HG03432 (cell line): ENCODE measurements around the gene AURKAIP1.
A peak's percentile ranks its signal among the peaks of the same experiment; 100 is the strongest.
"Not testable (repeated sequence)": the region's sequence is repeated elsewhere in the genome, so short reads cannot be mapped to it uniquely, and the experiment has no call there.

ENCODE experiments used
- ATAC-seq: cut with Tn5 transposase; IDR thresholded peaks from one replicate; pipeline ENCODE4 v1.9.1; 2021; ENCODE audit warnings: mild to moderate bottlenecking, moderate library complexity; ENCODE audit not compliant: unreplicated experiment

Gene AURKAIP1

DNA sequence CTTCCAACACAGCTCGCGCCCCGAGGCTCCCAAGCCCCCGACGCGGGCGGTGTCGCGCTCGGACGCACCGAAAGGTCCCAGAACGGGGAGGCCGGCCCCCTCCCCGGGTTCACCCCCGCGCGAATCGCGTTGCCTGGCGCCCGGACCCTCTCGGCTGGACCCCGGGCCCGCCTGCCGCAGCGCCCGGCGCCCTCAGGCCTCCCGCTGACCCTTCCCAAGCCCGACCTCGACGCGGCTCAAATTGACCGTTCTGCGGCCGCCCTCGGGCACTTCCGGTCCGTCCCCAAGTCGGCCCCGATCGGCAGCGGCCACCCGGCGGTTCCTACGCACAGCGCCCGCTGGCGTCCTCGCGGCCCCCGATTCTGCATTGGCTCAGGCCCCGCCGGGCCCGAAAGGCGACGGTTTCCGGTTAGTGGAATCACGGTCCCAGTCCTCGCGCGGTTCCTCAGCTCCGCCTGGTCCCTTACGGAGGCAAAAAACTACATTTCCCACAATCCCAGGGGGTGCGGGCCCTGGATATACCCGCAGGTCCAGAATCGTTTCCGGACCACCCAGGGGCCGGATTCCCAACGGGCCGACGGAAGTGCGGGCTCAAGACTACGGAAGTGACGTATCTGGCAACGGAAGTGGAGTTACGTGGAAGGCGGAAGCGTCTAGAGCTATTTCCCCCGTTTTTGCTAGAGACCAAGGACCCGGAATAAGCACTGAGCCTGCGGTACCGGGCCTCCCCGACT is at the start of gene AURKAIP1:
Gene AURKAIP1 (minus strand): TSS at position 279 of the 734 bp plus-strand sequence. CDS start 451 bp downstream, outside the sequence.
- ATAC-seq, result peak; percentile 83

- no peak for ATAC-seq
Measured at GRCh38 chr1:1424707-1425106, 49.7 kb upstream of the AURKAIP1 start.

DNA sequence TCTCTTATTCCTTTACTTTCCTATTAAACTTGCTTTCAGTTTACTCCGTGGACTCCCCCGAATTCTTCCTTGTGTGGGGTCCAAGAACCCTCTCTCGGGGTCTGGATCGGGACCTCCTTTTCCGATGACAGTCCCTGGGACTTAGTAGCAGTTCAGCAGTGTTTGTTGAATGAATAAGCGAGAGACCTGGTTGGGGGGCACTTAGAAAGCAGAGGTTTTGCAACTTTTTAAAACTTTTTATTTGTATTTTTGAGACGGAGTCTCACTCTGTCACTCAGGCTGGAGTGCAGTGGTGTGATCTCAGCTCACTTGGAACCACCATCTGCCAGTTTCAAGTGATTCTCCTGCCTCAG is 48.2 kb upstream of the AURKAIP1 start:
- ATAC-seq, result no peak

- ATAC-seq, result no peak
Measured at GRCh38 chr1:1422465-1423244, 47.6 kb upstream of the AURKAIP1 start.

GRCh38 chr1:1421907-1422464 is 47.0 kb upstream of the AURKAIP1 start:
- no peak for ATAC-seq

- ATAC-seq, result no peak
Measured at GRCh38 chr1:1421147-1421906, 46.3 kb upstream of the AURKAIP1 start, which contains the start of gene ANKRD65. ANKRD65 (minus strand) TSS chr1:1421276; CDS start chr1:1421005, 271 bp downstream.

GRCh38 chr1:1420654-1421141 is 45.7 kb upstream of the AURKAIP1 start:
- ATAC-seq, result no peak

DNA sequence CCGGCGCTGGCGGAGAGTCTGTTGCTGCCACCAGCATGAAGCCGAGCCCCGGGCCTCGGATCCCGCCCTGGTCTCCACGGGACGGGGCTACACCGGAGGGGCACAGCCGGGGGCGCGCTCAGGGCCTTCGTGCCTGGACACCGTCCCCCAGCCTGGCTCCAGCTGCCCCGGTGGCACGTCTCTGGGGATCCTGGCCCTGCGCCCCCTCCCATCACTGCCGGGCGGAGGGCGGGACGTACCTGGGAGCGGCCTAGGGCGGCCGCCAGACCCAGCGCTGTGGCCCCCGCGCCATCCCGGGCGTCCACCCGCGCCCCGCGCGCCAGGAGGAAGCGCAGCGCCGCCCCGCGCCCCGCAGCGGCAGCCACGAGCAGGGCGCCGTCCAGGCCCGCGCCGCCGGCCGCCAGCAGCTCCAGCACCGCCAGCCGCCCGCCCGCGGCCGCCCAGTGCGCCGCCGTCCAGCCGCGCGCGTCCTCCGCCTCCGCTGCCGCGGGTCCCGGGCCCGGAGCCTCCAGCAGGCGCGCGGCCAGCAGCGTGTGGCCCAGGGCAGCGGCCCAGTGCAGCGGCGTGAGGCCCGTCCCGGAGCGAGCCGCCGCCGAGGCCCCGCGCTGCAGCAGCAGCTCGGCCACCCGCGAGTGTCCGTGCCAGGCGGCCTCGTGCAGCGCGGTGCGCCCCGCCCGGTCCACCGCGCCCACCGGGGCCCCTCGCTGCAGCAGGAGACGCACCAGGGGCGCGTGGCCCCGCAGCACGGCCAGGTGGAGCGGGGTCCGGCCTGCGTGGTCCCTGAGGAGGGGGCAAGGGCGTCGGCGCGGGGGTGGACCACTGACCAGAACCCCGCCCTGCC is 45.0 kb upstream of the AURKAIP1 start:
- no peak for ATAC-seq

GRCh38 chr1:1419363-1419812 is 44.4 kb upstream of the AURKAIP1 start:
- no peak for ATAC-seq

- no peak for ATAC-seq
Measured at GRCh38 chr1:1418464-1419362, 43.7 kb upstream of the AURKAIP1 start.

DNA sequence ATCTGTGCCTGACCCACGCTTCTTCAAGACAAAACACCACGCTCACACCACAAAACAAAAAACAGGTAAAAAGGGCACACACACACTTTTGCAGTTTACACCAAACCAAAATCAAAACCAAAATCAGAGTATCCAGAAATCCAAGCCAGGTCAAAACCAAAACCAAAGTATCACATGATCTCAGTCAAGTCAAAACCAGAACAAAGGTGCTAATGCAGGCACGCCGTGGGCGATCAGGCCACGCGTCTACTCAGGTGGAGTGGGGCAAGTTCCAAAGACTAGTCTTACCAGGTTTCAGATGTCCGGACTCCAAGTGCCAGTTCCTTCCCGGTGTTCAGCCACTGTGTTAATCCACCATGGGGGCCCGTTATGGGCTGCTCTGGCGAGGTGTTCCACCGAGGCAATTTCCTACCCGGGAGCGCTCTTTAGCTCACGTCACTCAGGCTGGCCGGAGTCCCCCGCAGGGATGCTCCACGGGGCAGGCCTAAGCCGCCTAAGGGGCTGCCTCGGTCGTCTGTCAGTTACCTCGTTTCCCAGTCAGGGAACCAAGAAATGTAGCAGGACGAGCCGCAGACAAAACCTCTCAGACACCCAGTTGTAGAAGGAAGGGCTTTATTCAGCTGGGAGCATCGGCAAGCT is 42.9 kb upstream of the AURKAIP1 start:
- ATAC-seq, result not testable (repeated sequence)

DNA sequence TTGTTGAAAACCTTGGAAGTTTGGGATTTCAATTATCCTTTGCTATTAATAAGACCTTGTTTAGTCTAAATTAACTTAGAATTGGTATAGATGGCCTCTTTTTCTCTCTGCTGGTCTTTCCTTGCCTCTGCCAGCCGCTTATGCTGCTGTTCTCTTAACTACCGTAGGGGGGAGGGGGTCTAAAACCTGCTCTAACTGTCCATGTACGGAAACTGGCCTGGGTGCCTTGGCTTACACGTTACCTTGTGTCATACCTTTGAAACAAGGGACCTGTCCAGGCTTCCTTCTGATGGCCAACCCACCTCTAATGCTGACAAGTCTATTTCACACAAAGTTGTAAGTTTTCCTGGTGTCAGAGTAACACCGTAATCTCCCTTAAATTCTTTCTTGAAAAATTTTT is 42.4 kb upstream of the AURKAIP1 start:
- not testable (repeated sequence) for ATAC-seq

- no peak for ATAC-seq
Measured at GRCh38 chr1:1415751-1416150, 40.7 kb upstream of the AURKAIP1 start.

DNA sequence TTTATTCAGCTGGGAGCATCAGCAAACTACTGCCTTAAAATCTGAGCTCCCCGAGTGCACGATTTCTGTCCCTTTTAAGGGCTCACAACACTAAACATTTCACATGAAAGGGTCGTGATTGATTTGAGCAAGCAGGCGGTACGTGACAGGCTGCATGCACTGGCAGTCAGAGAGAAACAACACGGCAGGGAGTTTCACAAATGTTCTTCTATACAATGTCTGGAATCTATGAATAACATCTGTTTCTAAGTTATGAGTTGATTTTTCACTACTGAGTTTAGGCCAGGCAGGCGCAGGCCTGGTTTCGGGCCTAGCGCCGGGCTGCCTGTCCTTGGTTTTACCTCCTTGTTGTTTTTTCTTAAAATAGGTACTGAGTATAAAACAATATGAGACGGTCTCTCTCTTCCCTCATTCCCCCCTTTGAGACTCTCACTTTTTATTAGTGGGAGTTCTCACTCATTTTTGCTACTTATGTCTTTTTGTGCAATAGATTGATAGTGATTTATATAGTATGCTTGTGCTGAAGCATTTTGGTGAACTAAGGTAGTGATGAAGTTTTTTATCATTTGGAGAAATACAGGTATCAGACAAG is 37.4 kb upstream of the AURKAIP1 start:
- ATAC-seq, result not testable (repeated sequence)

DNA sequence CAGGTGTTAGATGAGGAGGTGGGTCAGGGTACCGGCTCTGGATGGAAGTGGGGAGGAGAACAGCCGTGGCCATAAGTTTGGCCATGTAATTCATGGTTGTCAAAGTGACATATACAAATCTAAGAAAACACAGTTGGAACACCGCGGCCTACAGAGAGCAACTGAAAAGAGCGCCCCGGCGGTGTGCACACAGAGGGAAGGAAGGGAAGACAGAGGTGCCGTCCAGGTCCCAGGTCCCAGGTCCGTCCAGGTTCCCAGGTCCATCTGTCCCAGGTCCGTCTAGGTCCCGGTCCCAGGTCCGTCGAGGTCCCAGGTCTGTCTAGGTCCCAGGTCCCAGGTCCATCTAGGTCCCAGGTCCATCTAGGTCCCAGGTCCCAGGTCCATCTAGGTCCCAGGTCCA is 36.6 kb upstream of the AURKAIP1 start:
- ATAC-seq, result no peak

DNA sequence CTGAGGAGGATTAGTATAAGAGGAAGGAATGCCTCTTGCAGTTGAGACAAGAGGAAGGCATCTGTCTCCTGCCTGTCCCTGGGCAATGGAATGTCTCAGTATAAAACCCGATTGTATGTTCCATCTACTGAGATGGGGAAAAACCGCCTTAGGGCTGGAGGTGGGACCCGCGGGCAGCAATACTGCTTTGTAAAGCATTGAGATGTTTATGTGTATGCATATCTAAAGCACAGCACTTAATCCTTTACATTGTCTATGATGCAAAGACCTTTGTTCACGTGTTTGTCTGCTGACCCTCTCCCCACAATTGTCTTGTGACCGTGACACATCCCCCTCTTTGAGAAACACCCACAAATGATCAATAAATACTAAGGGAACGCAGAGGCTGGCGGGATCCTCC is 35.2 kb upstream of the AURKAIP1 start:
- ATAC-seq, result not testable (repeated sequence)

DNA sequence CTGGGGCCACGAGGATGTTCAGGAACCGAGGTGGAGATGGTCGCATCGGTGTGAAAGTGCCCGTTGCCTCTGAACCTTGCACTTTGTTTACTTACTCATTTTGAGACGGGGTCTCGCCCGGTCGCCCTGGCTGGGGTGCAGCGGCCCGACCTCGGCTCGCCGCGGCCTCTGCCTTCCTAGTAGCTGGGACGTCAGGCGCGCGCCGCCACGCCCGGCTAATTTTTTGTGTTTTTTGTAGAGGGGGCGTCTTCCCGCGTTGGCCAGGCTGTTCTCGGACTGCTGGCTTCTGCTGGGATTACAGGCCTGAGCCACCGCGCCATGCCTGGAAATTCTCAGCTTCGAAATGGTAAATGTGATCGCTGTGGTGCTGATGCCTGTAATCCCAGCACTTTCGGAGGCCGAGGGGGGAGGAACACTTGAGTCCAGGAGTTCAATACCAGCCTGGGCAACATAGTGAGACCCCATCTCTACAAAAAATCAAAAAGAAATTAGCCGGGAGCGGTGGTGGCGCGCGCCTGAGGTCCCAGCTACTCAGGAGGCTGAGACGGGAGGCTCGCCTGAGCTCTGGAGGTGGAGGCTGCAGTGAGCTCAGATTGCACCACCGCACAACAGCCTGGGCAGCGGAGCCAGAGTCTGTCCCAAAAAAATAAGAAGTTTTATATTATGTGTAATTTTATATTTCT is 32.8 kb upstream of the AURKAIP1 start:
- ATAC-seq, result peak; percentile 32
